A549 (cell line): ENCODE data around the gene CD164L2. TPM values are rescaled to one million over a fixed set of nuclear protein-coding genes. Genes with fewer than 3 reads are reported as not detected.

Source experiments
- ATAC-seq, 2 experiments: fragments of 200-7000 bp in 1 of 2; fragments of >200 bp in 1 of 2; cut with Nextera tagmentation in 1 of 2; cut with Tn5 transposase in 1 of 2; 3 replicates each; pipeline versions ENCODE4 v1.8.0 to v1.9.1; 2018 to 2020; ENCODE audit warnings: mild to moderate bottlenecking in 1 of 2, moderate library complexity in 1 of 2
- CTCF ChIA-PET: fragments of 300-600 bp; sonication (Branson Sonifier 250); formaldehyde crosslinking; extraction: SDS; loops from one replicate; lab custom pipeline; 2021; ENCODE audit warnings: antibody characterized with exemption, inconsistent platforms; lab: Yijun Ruan, JAX
- POLR2A ChIA-PET: fragments of 350-600 bp; formaldehyde crosslinking; extraction: SDS; loops from one replicate; lab custom pipeline; 2021; ENCODE audit warnings: antibody characterized with exemption, inconsistent platforms; lab: Yijun Ruan, JAX
- DNase-seq, 2 experiments: peaks; one replicate each; pipeline versions ENCODE4 v3.0.0 to v3.0.0-alpha.2; 2011 to 2016; ENCODE audit warnings: low read depth in 1 of 2, low spot score in 1 of 2
- FAIRE-seq: peaks from 2 replicates; lab custom pipeline; 2011; peaks lifted over from hg19 to GRCh38; lab: Jason Lieb, UNC
- H3K27ac ChIP-seq, 2 experiments: fragments of >200 bp; sonication (Bioruptor Twin); formaldehyde crosslinking; 3 replicates each; pipeline ENCODE4 v1.5.1; 2016 to 2017
- H3K4me1 ChIP-seq: fragments of >200 bp; sonication (Bioruptor Twin); formaldehyde crosslinking; 3 replicates; pipeline ENCODE4 v1.6.1; 2016
- H3K4me2 ChIP-seq: fragments of >200 bp; sonication (Bioruptor Twin); formaldehyde crosslinking; 3 replicates; pipeline ENCODE4 v1.6.1; 2016
- H3K4me3 ChIP-seq: fragments of >200 bp; sonication (Bioruptor Twin); formaldehyde crosslinking; 3 replicates; pipeline ENCODE4 v1.5.1; 2016
- H3K9me3 ChIP-seq: fragments of >200 bp; sonication (Bioruptor Twin); formaldehyde crosslinking; 3 replicates; pipeline ENCODE4 v1.6.1; 2016
- CBX2 ChIP-seq: fragments of 200-600 bp; sonication (generic); IDR thresholded peaks from 2 replicates; pipeline ENCODE4 v1.6.1; 2016; ENCODE audit warnings: low read depth, mild to moderate bottlenecking, borderline replicate concordance
- CEBPB ChIP-seq, 2 experiments: fragments of >200 bp in 1 of 2; sonication (Bioruptor Twin) in 1 of 2; formaldehyde crosslinking in 1 of 2; IDR thresholded peaks; 2 replicates each; pipeline ENCODE4 v1.6.1; 2012 to 2016
- CHD2 ChIP-seq: fragments of 150-350 bp; IDR thresholded peaks from 2 replicates; pipeline ENCODE4 v1.6.1; 2014; ENCODE audit warnings: low read length; ENCODE audit not compliant: partially characterized antibody
- CHD4 ChIP-seq: fragments of 200-600 bp; sonication (generic); IDR thresholded peaks from 2 replicates; pipeline ENCODE4 v1.6.1; 2016; ENCODE audit warnings: antibody characterized with exemption, mild to moderate bottlenecking, borderline replicate concordance
- E2F6 ChIP-seq: IDR thresholded peaks from 2 replicates; pipeline ENCODE4 v1.6.1; 2012; ENCODE audit warnings: low read depth, borderline replicate concordance
- EHF ChIP-seq: fragments of 250-450 bp; sonication (Bioruptor Pico); IDR thresholded peaks from 2 replicates; pipeline ENCODE4 v1.5.0; 2020; ENCODE audit warnings: mild to moderate bottlenecking
- ESRRA ChIP-seq: fragments of 150-350 bp; IDR thresholded peaks from 2 replicates; pipeline ENCODE4 v1.6.1; 2014; ENCODE audit warnings: mild to moderate bottlenecking, low read length, borderline replicate concordance
- FOSL2 ChIP-seq, 2 experiments: fragments of 450-650 bp in 1 of 2; fragments of >200 bp in 1 of 2; sonication (Bioruptor Twin) in 1 of 2; formaldehyde crosslinking; IDR thresholded peaks; 2 replicates each; pipeline versions ENCODE4 v1.5.0 to v1.6.1; 2016 to 2020; ENCODE audit warnings: mild to moderate bottlenecking in 1 of 2, moderate library complexity in 1 of 2
- FOXS1 ChIP-seq: fragments of 250-450 bp; sonication (Bioruptor Pico); IDR thresholded peaks from 2 replicates; pipeline ENCODE4 v1.5.0; 2020; ENCODE audit warnings: mild to moderate bottlenecking, moderate library complexity
- HES2 ChIP-seq: fragments of >200 bp; sonication (Bioruptor Twin); formaldehyde crosslinking; IDR thresholded peaks from 2 replicates; pipeline ENCODE4 v1.6.1; 2016
- HEYL ChIP-seq: fragments of 250-450 bp; sonication (Bioruptor Pico); IDR thresholded peaks from 2 replicates; pipeline ENCODE4 v1.8.0; 2021; ENCODE audit warnings: mild to moderate bottlenecking, moderate library complexity
- HOXB13 ChIP-seq: fragments of 250-450 bp; sonication (Bioruptor Pico); IDR thresholded peaks from 2 replicates; pipeline ENCODE4 v1.5.0; 2020; ENCODE audit warnings: low read depth, mild to moderate bottlenecking, moderate library complexity
- JUN ChIP-seq, 2 experiments: fragments of >200 bp; sonication (Bioruptor Twin); formaldehyde crosslinking; IDR thresholded peaks; 2 replicates in 1 of 2; 3 replicates in 1 of 2; pipeline ENCODE4 v1.6.1; 2016 to 2017
- JUNB ChIP-seq: fragments of >200 bp; sonication (Bioruptor Twin); formaldehyde crosslinking; IDR thresholded peaks from 2 replicates; pipeline ENCODE4 v1.6.1; 2016
- KDM1A ChIP-seq: fragments of 200-600 bp; sonication (generic); IDR thresholded peaks from 2 replicates; pipeline ENCODE4 v1.6.1; 2016; ENCODE audit warnings: low read depth, mild to moderate bottlenecking
- KDM5A ChIP-seq: fragments of 200-600 bp; sonication (generic); IDR thresholded peaks from 2 replicates; pipeline ENCODE4 v1.6.1; 2016; ENCODE audit warnings: antibody characterized with exemption, mild to moderate bottlenecking
- MAFK ChIP-seq: fragments of 450-650 bp; IDR thresholded peaks from 2 replicates; pipeline ENCODE4 v1.6.1; 2014; ENCODE audit not compliant: partially characterized antibody
- NPAS2 ChIP-seq: fragments of 250-450 bp; sonication (Bioruptor Pico); IDR thresholded peaks from 2 replicates; pipeline ENCODE4 v1.8.0; 2022; ENCODE audit warnings: mild to moderate bottlenecking, moderate library complexity, borderline replicate concordance
- POLR2AphosphoS2 ChIP-seq: conservative IDR thresholded peaks from 2 replicates; pipeline ENCODE4 v1.6.1; 2012; ENCODE audit warnings: low read length, improper control_type of control experiment, inconsistent platforms
- RAD21 ChIP-seq, 2 experiments: fragments of >200 bp in 1 of 2; sonication (Bioruptor Twin) in 1 of 2; formaldehyde crosslinking in 1 of 2; IDR thresholded peaks in 1 of 2; conservative IDR thresholded peaks in 1 of 2; 2 replicates in 1 of 2; 3 replicates in 1 of 2; pipeline ENCODE4 v1.6.1; 2012 to 2018; ENCODE audit warnings: inconsistent platforms in 1 of 2
- RARB ChIP-seq: fragments of 250-450 bp; sonication (Bioruptor Pico); IDR thresholded peaks from 2 replicates; pipeline ENCODE4 v1.8.0; 2021; ENCODE audit warnings: mild to moderate bottlenecking, moderate library complexity
- RFX5 ChIP-seq: fragments of 450-650 bp; IDR thresholded peaks from 2 replicates; pipeline ENCODE4 v1.7.1; 2014; ENCODE audit warnings: antibody characterized with exemption, mild to moderate bottlenecking, moderate library complexity
- SMC3 ChIP-seq: fragments of >200 bp; sonication (Bioruptor Twin); formaldehyde crosslinking; IDR thresholded peaks from 3 replicates; pipeline ENCODE4 v1.6.1; 2018; ENCODE audit warnings: inconsistent platforms
- TFCP2L1 ChIP-seq: fragments of 250-450 bp; sonication (Bioruptor Pico); IDR thresholded peaks from 2 replicates; pipeline ENCODE4 v1.5.0; 2021; ENCODE audit warnings: mild to moderate bottlenecking
- USF2 ChIP-seq: fragments of 450-650 bp; IDR thresholded peaks from 2 replicates; pipeline ENCODE4 v1.6.1; 2014; ENCODE audit warnings: antibody characterized with exemption
- ZC3H11A ChIP-seq: fragments of 450-650 bp; IDR thresholded peaks from 2 replicates; pipeline ENCODE4 v1.6.1; 2014; ENCODE audit warnings: antibody characterized with exemption, mild to moderate bottlenecking
- ZFP36 ChIP-seq: fragments of 450-650 bp; IDR thresholded peaks from 2 replicates; pipeline ENCODE4 v1.6.1; 2014; ENCODE audit warnings: borderline replicate concordance; ENCODE audit not compliant: partially characterized antibody
- ZNF302 ChIP-seq: fragments of 250-450 bp; sonication (Bioruptor Pico); IDR thresholded peaks from 2 replicates; pipeline ENCODE4 v1.9.0; 2021; ENCODE audit warnings: inconsistent platforms, mild to moderate bottlenecking, moderate library complexity
- ZSCAN20 ChIP-seq: fragments of 250-450 bp; sonication (Bioruptor Pico); IDR thresholded peaks from 2 replicates; pipeline ENCODE4 v1.8.0; 2022; ENCODE audit warnings: mild to moderate bottlenecking, moderate library complexity
- WGBS: methylation state at CpG from one replicate; pipeline ENCODE4 v1.1.6; 2017; ENCODE audit errors: missing lambda C conversion rate; 5-methylcytosine and 5-hydroxymethylcytosine counted together
- polyA plus RNA-seq, 4 experiments: library from polyadenylated mRNA; depleted of rRNA in 3 of 4; stranded (reverse); fragments of >200 nt; fragmentation: RNase III in 1 of 4; extraction: RNeasy Plus Mini Kit Qiagen cat#74134 plus additional on column Dnase treatment in 1 of 4; gene quantifications; 2 replicates in 3 of 4; 3 replicates in 1 of 4; pipeline ENCODE4 v1.2.3, GENCODE V29; 2011 to 2017
- TF ChIP-seq, protein P1 (sequence below): fragments of 250-450 bp; sonication (Bioruptor Pico); IDR thresholded peaks from 2 replicates; pipeline ENCODE4 v1.5.0; 2020; ENCODE audit warnings: low read depth, mild to moderate bottlenecking, moderate library complexity

CD164L2 gene
- polyA plus RNA-seq, 2 of the 4 experiments (the other 2 are of a cell fraction), result not detected

- ChIA-PET POLR2A (no interaction called here), CTCF (interaction anchor here (0.8 to 7.9 kb wide), 7 partner anchors 17 to 256 kb away, joined by 3 to 66 read pairs (median 5); partner anchors contain the start of gene AHDC1)
- no peak overlapping the region for H3K27ac ChIP-seq
- DNase-seq (no peak), FAIRE-seq (no peak), ATAC-seq (no peak)
- TF ChIP-seq POLR2AphosphoS2, result no peak
- WGBS, result 95% methylated on average over 4 of the region's 4 CpGs
- H3K4me1 ChIP-seq, result peaks cover 2% of the 10 kb centered on the region
- H3K9me3 ChIP-seq, result no peaks in the 10 kb centered on the region
- H3K4me3 ChIP-seq, result no peak overlapping the region
- H3K4me2 ChIP-seq, result no peak overlapping the region
These were observed 29.9 kb upstream of the CD164L2 start for GRCh38 chr1:27413004-27413403.

- no peak for ATAC-seq
- no peaks in the 10 kb centered on the region for H3K9me3 ChIP-seq
- ChIA-PET CTCF (interaction anchor here (1.1 to 7.9 kb wide), 4 partner anchors 16 to 193 kb away, joined by 3 to 66 read pairs (median 17); partner anchors contain the start of gene AHDC1), POLR2A (no interaction called here)
- TF ChIP-seq CHD2 (no peak), HES2 (no peak), ZFP36 (no peak), RAD21 (conservative IDR thresholded peaks at IDR 0.05 in 1 of 2, IDR thresholded peaks at IDR 0.05 in 1 of 2) (no peak), KDM5A (no peak), ESRRA (no peak), HOXB13 (no peak), RFX5 (no peak), JUNB (no peak), ZSCAN20 (CRISPR knock-in tag) (no peak)
- TF ChIP-seq, protein P1, sequence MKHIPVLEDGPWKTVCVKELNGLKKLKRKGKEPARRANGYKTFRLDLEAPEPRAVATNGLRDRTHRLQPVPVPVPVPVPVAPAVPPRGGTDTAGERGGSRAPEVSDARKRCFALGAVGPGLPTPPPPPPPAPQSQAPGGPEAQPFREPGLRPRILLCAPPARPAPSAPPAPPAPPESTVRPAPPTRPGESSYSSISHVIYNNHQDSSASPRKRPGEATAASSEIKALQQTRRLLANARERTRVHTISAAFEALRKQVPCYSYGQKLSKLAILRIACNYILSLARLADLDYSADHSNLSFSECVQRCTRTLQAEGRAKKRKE (CRISPR knock-in tag), result no peak
- no peak overlapping the region for H3K4me3 ChIP-seq
- no peak overlapping the region for H3K27ac ChIP-seq
- H3K4me2 ChIP-seq, result no peak overlapping the region
- no peak for FAIRE-seq
- DNase-seq, result no peak
- no peaks in the 10 kb centered on the region for H3K4me1 ChIP-seq
- WGBS, result 88% methylated on average over 4 of the region's 4 CpGs
These were observed 29.4 kb upstream of the CD164L2 start for GRCh38 chr1:27412502-27412901.

DNA sequence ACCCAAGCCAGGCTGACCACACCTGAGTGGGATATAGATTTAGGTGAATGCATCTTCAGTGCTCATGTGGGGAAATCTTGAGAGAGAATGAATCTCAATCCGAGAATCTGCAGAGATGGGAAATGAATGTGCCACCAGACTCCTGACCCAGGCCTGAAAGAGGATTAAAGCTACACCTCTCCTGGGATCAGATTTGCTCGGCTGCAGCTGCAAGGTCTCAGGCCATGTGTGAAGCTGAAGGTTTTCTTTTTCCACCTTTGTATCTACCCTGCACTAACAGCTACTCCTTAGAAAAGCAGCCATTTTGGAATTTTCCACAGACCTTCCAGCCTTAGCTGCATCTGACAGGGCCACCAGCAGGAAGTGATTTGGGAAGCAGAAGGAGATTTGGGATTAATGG is 27.6 kb upstream of the CD164L2 start:
- ATAC-seq (no peak), FAIRE-seq (no peak), DNase-seq (no peak)
- no peaks in the 10 kb centered on the region for H3K9me3 ChIP-seq
- WGBS, result 100% methylated on average over 2 of the region's 2 CpGs
- ChIA-PET CTCF (interaction anchor here (1.1 to 7.9 kb wide), 6 partner anchors 15 to 195 kb away, joined by 3 to 66 read pairs (median 5); partner anchors contain the start of genes AHDC1 and GPR3), POLR2A (interaction anchor here (0.5 kb wide), 1 partner anchor 46 kb away, joined by 3 read pairs; no protein-coding TSS in a partner anchor)
- H3K4me1 ChIP-seq, result no peaks in the 10 kb centered on the region
- no peak overlapping the region for H3K4me2 ChIP-seq
- H3K27ac ChIP-seq, result no peak overlapping the region
- TF ChIP-seq CBX2 (no peak), EHF (no peak), ZC3H11A (no peak), RARB (CRISPR knock-in tag) (no peak), NPAS2 (CRISPR knock-in tag) (no peak), TFCP2L1 (no peak), CHD4 (no peak), MAFK (no peak), HEYL (CRISPR knock-in tag) (no peak), ESRRA (no peak), KDM5A (no peak), USF2 (no peak), ZNF302 (no peak), FOSL2 (IDR thresholded peaks at IDR 0.05) (no peak), FOSL2 (CRISPR knock-in tag; IDR thresholded peaks at IDR 0.05) (no peak), E2F6 (no peak), CEBPB (IDR thresholded peaks at IDR 0.05) (no peak), SMC3 (no peak), JUN (IDR thresholded peaks at IDR 0.05) (no peak), KDM1A (no peak), FOXS1 (CRISPR knock-in tag) (no peak)
- H3K4me3 ChIP-seq, result no peak overlapping the region
